ENCODE results near the gene TMEM218. TPM values are rescaled to one million over a fixed set of nuclear protein-coding genes. Genes with fewer than 3 reads are reported as not detected.

Gene TMEM218
- total and polyA plus RNA-seq, 2 donors (not counting 1 experiment from before 2014, with no cell fraction given): 31.9 to 34.8 TPM

GRCh38 chr11:125084761-125085231, 26.6 kb downstream of the TMEM218 start:
- Histone ChIP-seq H3K4me2 (ENCODE audit: extremely low read depth, insufficient read depth, low read length) (no peak overlapping the region), H3K79me2 (ENCODE audit: control insufficient read depth, insufficient read depth, low read length) (no peaks in the 10 kb centered on the region), H3K4me1 (ENCODE audit: control insufficient read depth, extremely low read depth, insufficient read depth, low read length) (peaks cover 10% of the 10 kb centered on the region), H3K4me3 (replicated peaks in 1 of 4; ENCODE audit: control extremely low read depth in 1 of 4, insufficient read depth in 1 of 4, low read depth in 3 of 4, low read length in 4 of 4) (no peak overlapping the region), H3K27me3 (ENCODE audit: control insufficient read depth, insufficient read depth, low read length) (no peaks in the 10 kb centered on the region), H4K20me1 (ENCODE audit: control insufficient read depth, extremely low read depth, insufficient read depth, low read length) (no peaks in the 10 kb centered on the region), H3K36me3 (ENCODE audit: control insufficient read depth, insufficient read depth, low read length) (no peaks in the 10 kb centered on the region), H3K9ac (ENCODE audit: insufficient read depth, low read length) (no peak overlapping the region), H3K27ac (ENCODE audit: insufficient read depth, low read length) (no peak overlapping the region), H2AFZ (ENCODE audit: low read length) (no peak overlapping the region), H3K9me3 (ENCODE audit: control insufficient read depth, insufficient read depth, low read depth, low read length) (no peaks in the 10 kb centered on the region)
- no peak for TF ChIP-seq CTCF (conservative IDR thresholded peaks at IDR 0.05 in 1 of 2, IDR thresholded peaks at IDR 0.05 in 1 of 2; ENCODE audit: low read depth in 1 of 2, low read length in 2 of 2)
- TF ChIP-seq EZH2 (IDR thresholded peaks at IDR 0.05; ENCODE audit: low read length, missing control alignments): no peak
- no peak for DNase-seq (ENCODE audit: low read depth in 2 of 2)

GRCh38 chr11:125084057-125084416, 27.4 kb downstream of the TMEM218 start:
- no peak for DNase-seq (ENCODE audit: low read depth in 2 of 2)
- H3K4me1 ChIP-seq (ENCODE audit: control insufficient read depth, extremely low read depth, insufficient read depth, low read length): peaks cover 10% of the 10 kb centered on the region
- H2AFZ ChIP-seq (ENCODE audit: low read length): no peak overlapping the region
- H3K9me3 ChIP-seq (ENCODE audit: control insufficient read depth, insufficient read depth, low read depth, low read length): no peaks in the 10 kb centered on the region
- no peak overlapping the region for H3K4me2 ChIP-seq (ENCODE audit: extremely low read depth, insufficient read depth, low read length)
- H3K79me2 ChIP-seq (ENCODE audit: control insufficient read depth, insufficient read depth, low read length): no peaks in the 10 kb centered on the region
- H3K36me3 ChIP-seq (ENCODE audit: control insufficient read depth, insufficient read depth, low read length): no peaks in the 10 kb centered on the region
- TF ChIP-seq EZH2 (IDR thresholded peaks at IDR 0.05; ENCODE audit: low read length, missing control alignments): no peak
- no peak for TF ChIP-seq CTCF (conservative IDR thresholded peaks at IDR 0.05 in 1 of 2, IDR thresholded peaks at IDR 0.05 in 1 of 2; ENCODE audit: low read depth in 1 of 2, low read length in 2 of 2)
- no peak overlapping the region for H3K9ac ChIP-seq (ENCODE audit: insufficient read depth, low read length)
- H4K20me1 ChIP-seq (ENCODE audit: control insufficient read depth, extremely low read depth, insufficient read depth, low read length): no peaks in the 10 kb centered on the region
- H3K4me3 ChIP-seq (replicated peaks in 1 of 4; ENCODE audit: control extremely low read depth in 1 of 4, insufficient read depth in 1 of 4, low read depth in 3 of 4, low read length in 4 of 4): no peak overlapping the region
- no peak overlapping the region for H3K27ac ChIP-seq (ENCODE audit: insufficient read depth, low read length)
- H3K27me3 ChIP-seq (ENCODE audit: control insufficient read depth, insufficient read depth, low read length): no peaks in the 10 kb centered on the region

GRCh38 chr11:125083312-125084056, 27.9 kb downstream of the TMEM218 start:
- Histone ChIP-seq H3K27me3 (ENCODE audit: control insufficient read depth, insufficient read depth, low read length) (no peaks in the 10 kb centered on the region), H3K36me3 (ENCODE audit: control insufficient read depth, insufficient read depth, low read length) (no peaks in the 10 kb centered on the region), H3K4me1 (ENCODE audit: control insufficient read depth, extremely low read depth, insufficient read depth, low read length) (peaks cover 10% of the 10 kb centered on the region), H3K9me3 (ENCODE audit: control insufficient read depth, insufficient read depth, low read depth, low read length) (no peaks in the 10 kb centered on the region), H3K4me2 (ENCODE audit: extremely low read depth, insufficient read depth, low read length) (no peak overlapping the region), H3K9ac (ENCODE audit: insufficient read depth, low read length) (no peak overlapping the region), H2AFZ (ENCODE audit: low read length) (peak overlapping the region; percentile 41), H3K4me3 (replicated peaks in 1 of 4; ENCODE audit: control extremely low read depth in 1 of 4, insufficient read depth in 1 of 4, low read depth in 3 of 4, low read length in 4 of 4) (no peak overlapping the region), H3K27ac (ENCODE audit: insufficient read depth, low read length) (no peak overlapping the region), H4K20me1 (ENCODE audit: control insufficient read depth, extremely low read depth, insufficient read depth, low read length) (no peaks in the 10 kb centered on the region), H3K79me2 (ENCODE audit: control insufficient read depth, insufficient read depth, low read length) (no peaks in the 10 kb centered on the region)
- no peak for DNase-seq (ENCODE audit: low read depth in 2 of 2)
- no peak for TF ChIP-seq EZH2 (IDR thresholded peaks at IDR 0.05; ENCODE audit: low read length, missing control alignments)
- TF ChIP-seq CTCF (conservative IDR thresholded peaks at IDR 0.05 in 1 of 2, IDR thresholded peaks at IDR 0.05 in 1 of 2; ENCODE audit: low read depth in 1 of 2, low read length in 2 of 2): no peak
